SK-N-SH treated with all-trans-retinoic acid at 6 μM for 48 hours (cell line): ENCODE results near the gene GSDMA.

ENCODE experiments used
- ATAC-seq: fragments of 200-7000 bp; cut with Tn5 transposase; 3 replicates; pipeline ENCODE4 v1.9.1; 2020; ENCODE audit warnings: mild to moderate bottlenecking, moderate library complexity
- BACH2 ChIP-seq: fragments of 250-450 bp; sonication (Bioruptor Pico); IDR thresholded peaks from 2 replicates; pipeline ENCODE4 v1.9.0; 2021; ENCODE audit warnings: mild to moderate bottlenecking, borderline replicate concordance
- CREB5 ChIP-seq: fragments of 250-450 bp; sonication (Bioruptor Pico); IDR thresholded peaks from 2 replicates; pipeline ENCODE4 v1.5.1; 2020; ENCODE audit warnings: low read depth, mild to moderate bottlenecking, moderate library complexity
- CSDC2 ChIP-seq: fragments of 250-450 bp; sonication (Bioruptor Pico); IDR thresholded peaks from 2 replicates; pipeline ENCODE4 v1.5.0; 2020; ENCODE audit warnings: mild to moderate bottlenecking, moderate library complexity
- CSRNP3 ChIP-seq: fragments of 250-450 bp; sonication (Bioruptor Pico); IDR thresholded peaks from 2 replicates; pipeline ENCODE4 v1.5.1; 2021; ENCODE audit warnings: mild to moderate bottlenecking, moderate library complexity
- ESRRG ChIP-seq: fragments of 250-450 bp; sonication (Bioruptor Pico); IDR thresholded peaks from 2 replicates; pipeline ENCODE4 v1.6.1; 2021; ENCODE audit warnings: mild to moderate bottlenecking
- GLIS3 ChIP-seq: fragments of 250-450 bp; sonication (Bioruptor Pico); IDR thresholded peaks from 2 replicates; pipeline ENCODE4 v1.5.0; 2020; ENCODE audit warnings: mild to moderate bottlenecking, moderate library complexity
- ISL1 ChIP-seq: fragments of 250-450 bp; sonication (Bioruptor Pico); IDR thresholded peaks from 2 replicates; pipeline ENCODE4 v2.1.2; 2022; ENCODE audit warnings: mild to moderate bottlenecking, moderate library complexity
- OSR1 ChIP-seq: fragments of 250-450 bp; sonication (Bioruptor Pico); IDR thresholded peaks from 2 replicates; pipeline ENCODE4 v1.8.0; 2022; ENCODE audit warnings: moderate library complexity, mild to moderate bottlenecking, inconsistent platforms
- PATZ1 ChIP-seq: fragments of 250-450 bp; sonication (Bioruptor Pico); IDR thresholded peaks from 2 replicates; pipeline ENCODE4 v1.8.0; 2020; ENCODE audit warnings: mild to moderate bottlenecking, moderate library complexity, borderline replicate concordance
- POU6F1 ChIP-seq: fragments of 250-450 bp; sonication (Bioruptor Pico); IDR thresholded peaks from 2 replicates; pipeline ENCODE4 v1.8.0; 2021; ENCODE audit warnings: low read depth, mild to moderate bottlenecking, moderate library complexity, borderline replicate concordance
- PPARA ChIP-seq: fragments of 250-450 bp; sonication (Bioruptor Pico); IDR thresholded peaks from 2 replicates; pipeline ENCODE4 v1.5.0; 2020; ENCODE audit warnings: mild to moderate bottlenecking, borderline replicate concordance
- RARB ChIP-seq: fragments of 250-450 bp; sonication (Bioruptor Pico); IDR thresholded peaks from 2 replicates; pipeline ENCODE4 v1.8.0; 2021; ENCODE audit warnings: mild to moderate bottlenecking, moderate library complexity
- SNAI2 ChIP-seq: fragments of 250-450 bp; sonication (Bioruptor Pico); IDR thresholded peaks from 2 replicates; pipeline ENCODE4 v1.5.0; 2020; ENCODE audit warnings: mild to moderate bottlenecking, moderate library complexity
- TCF4 ChIP-seq: fragments of 250-450 bp; sonication (Bioruptor Pico); IDR thresholded peaks from 2 replicates; pipeline ENCODE4 v1.8.0; 2021; ENCODE audit warnings: mild to moderate bottlenecking, moderate library complexity, borderline replicate concordance
- TOX ChIP-seq: fragments of 250-450 bp; sonication (Bioruptor Pico); IDR thresholded peaks from 2 replicates; pipeline ENCODE4 v1.8.0; 2021; ENCODE audit warnings: mild to moderate bottlenecking, moderate library complexity, borderline replicate concordance
- TSHZ2 ChIP-seq: fragments of 250-450 bp; sonication (Bioruptor Pico); IDR thresholded peaks from 2 replicates; pipeline ENCODE4 v1.5.0; 2020; ENCODE audit warnings: mild to moderate bottlenecking, moderate library complexity
- ZC3H10 ChIP-seq: fragments of 250-450 bp; sonication (Bioruptor Pico); IDR thresholded peaks from 2 replicates; pipeline ENCODE4 v1.5.1; 2021; ENCODE audit warnings: mild to moderate bottlenecking, moderate library complexity
- ZNF565 ChIP-seq: fragments of 450-650 bp; formaldehyde crosslinking; conservative IDR thresholded peaks from 2 replicates; pipeline ENCODE4 v1.5.0; 2020; ENCODE audit warnings: low read depth, mild to moderate bottlenecking, moderate library complexity
- ZNF70 ChIP-seq: fragments of 450-650 bp; formaldehyde crosslinking; IDR thresholded peaks from 2 replicates; pipeline ENCODE4 v1.5.0; 2020; ENCODE audit warnings: mild to moderate bottlenecking, moderate library complexity
- ZNF8 ChIP-seq: fragments of 450-650 bp; formaldehyde crosslinking; IDR thresholded peaks from 2 replicates; pipeline ENCODE4 v1.5.0; 2020; ENCODE audit warnings: mild to moderate bottlenecking, moderate library complexity

Gene GSDMA

GRCh38 chr17:39962642-39963220 lies at the start of gene GSDMA:
Gene GSDMA (plus strand): TSS chr17:39963004. CDS start chr17:39965688, 2,684 bp downstream.
- ATAC-seq: no peak
- no peak for TF ChIP-seq ZNF8 (CRISPR knock-in tag)
- TF ChIP-seq TSHZ2 (CRISPR knock-in tag): no peak
- no peak for TF ChIP-seq GLIS3 (CRISPR knock-in tag)
- TF ChIP-seq CSRNP3 (CRISPR knock-in tag): no peak
- no peak for TF ChIP-seq TCF4
- no peak for TF ChIP-seq OSR1 (CRISPR knock-in tag)
- TF ChIP-seq BACH2: no peak
- TF ChIP-seq SNAI2: no peak
- TF ChIP-seq ISL1 (CRISPR knock-in tag): no peak
- no peak for TF ChIP-seq TOX (CRISPR knock-in tag)
- TF ChIP-seq ESRRG: no peak
- no peak for TF ChIP-seq CREB5 (CRISPR knock-in tag)
- no peak for TF ChIP-seq PATZ1 (CRISPR knock-in tag)
- no peak for TF ChIP-seq CSDC2 (CRISPR knock-in tag)
- TF ChIP-seq ZC3H10 (CRISPR knock-in tag): no peak
- no peak for TF ChIP-seq RARB (CRISPR knock-in tag)
- no peak for TF ChIP-seq PPARA (CRISPR knock-in tag)

- no peak for ATAC-seq
- TF ChIP-seq BACH2 (no peak), ZNF8 (CRISPR knock-in tag) (no peak), TCF4 (no peak), CSRNP3 (CRISPR knock-in tag) (no peak), ZNF565 (CRISPR knock-in tag) (no peak), ISL1 (CRISPR knock-in tag) (no peak), ZNF70 (CRISPR knock-in tag) (no peak), ESRRG (no peak), CREB5 (CRISPR knock-in tag) (no peak), ZC3H10 (CRISPR knock-in tag) (no peak), SNAI2 (no peak), POU6F1 (CRISPR knock-in tag) (no peak)
Observed at GRCh38 chr17:39913989-39914388, 48.8 kb upstream of the GSDMA start.
